ENCODE data around the gene CHRNA1.

- TF ChIP-seq CTCF (IDR thresholded peaks at IDR 0.05) (no peak), POLR2A (IDR thresholded peaks at IDR 0.05) (no peak)
These were observed 23.6 kb downstream of the CHRNA1 start for GRCh38 chr2:174740721-174741120.
